GM12878 (cell line): ENCODE results near the gene ABCC1. TPM values are rescaled to one million over a fixed set of nuclear protein-coding genes. Genes with fewer than 3 reads are reported as not detected.

Source experiments
- ATAC-seq: fragments of 200-7000 bp; cut with Tn5 transposase; 3 replicates; pipeline ENCODE4 v1.9.1; 2020; ENCODE audit warnings: mild to moderate bottlenecking, moderate library complexity
- BruUV-seq: library from RNA; stranded (reverse); fragments of 400-500 nt; replicated peaks from 2 replicates; lab custom pipeline; 2021; lab: Mats Ljungman, UMichigan
- CTCF ChIA-PET: fragments of 300-600 bp; sonication (Branson Sonifier 250); formaldehyde crosslinking; extraction: SDS; loops from one replicate; lab custom pipeline; 2021; ENCODE audit warnings: inconsistent platforms; lab: Yijun Ruan, JAX
- POLR2A ChIA-PET: fragments of 350-600 bp; formaldehyde crosslinking; extraction: SDS; loops from one replicate; lab custom pipeline; 2021; ENCODE audit warnings: inconsistent platforms; lab: Charles Lee
- RAD21 ChIA-PET: fragments of 300-600 bp; sonication (Branson Sonifier 250); formaldehyde crosslinking; loops from one replicate; lab custom pipeline; 2023; ENCODE audit warnings: antibody characterized with exemption; ENCODE audit not compliant: unreplicated experiment; lab: Charles Lee
- SMC1A ChIA-PET: fragments of 300-600 bp; sonication (Branson Sonifier 250); formaldehyde crosslinking; loops from one replicate; lab custom pipeline; 2023; ENCODE audit not compliant: unreplicated experiment, uncharacterized antibody; lab: Charles Lee
- DNase-seq: peaks from one replicate; pipeline ENCODE4 v3.0.0-alpha.2; 2011; ENCODE audit warnings: low read depth, low spot score
- FAIRE-seq: peaks from 3 replicates; lab custom pipeline; 2011; peaks lifted over from hg19 to GRCh38; lab: Jason Lieb, UNC
- H2AFZ ChIP-seq: 2 replicates; pipeline ENCODE4 v1.6.0; 2011; ENCODE audit warnings: low read depth, low read length, control low read depth; ENCODE audit not compliant: control insufficient read depth
- H3K27ac ChIP-seq: 2 replicates; pipeline ENCODE4 v1.5.1; 2011; ENCODE audit warnings: control low read depth; ENCODE audit not compliant: control insufficient read depth, insufficient read depth
- H3K27me3 ChIP-seq, 2 experiments: replicated peaks in 1 of 2; 2 replicates each; pipeline versions ENCODE4 v1.6.0 to v1.6.1; 2011; ENCODE audit warnings: low read length in 1 of 2; ENCODE audit not compliant: control insufficient read depth in 2 of 2, insufficient read depth in 2 of 2
- H3K36me3 ChIP-seq, 2 experiments: 2 replicates each; pipeline ENCODE4 v1.5.1; 2011; ENCODE audit warnings: low read length in 1 of 2; ENCODE audit not compliant: control insufficient read depth in 2 of 2, insufficient read depth in 2 of 2
- H3K4me1 ChIP-seq: 2 replicates; pipeline ENCODE4 v1.6.1; 2011; ENCODE audit warnings: mild to moderate bottlenecking, low read length, moderate library complexity, mixed read lengths; ENCODE audit not compliant: control insufficient read depth, insufficient read depth
- H3K4me2 ChIP-seq: 2 replicates; pipeline ENCODE4 v1.6.0; 2011; ENCODE audit warnings: control low read depth; ENCODE audit not compliant: control insufficient read depth, insufficient read depth
- H3K4me3 ChIP-seq: fragments of 200-600 bp; sonication (generic); 2 replicates; pipeline ENCODE4 v1.5.1; 2016
- H3K79me2 ChIP-seq: 2 replicates; pipeline ENCODE4 v1.6.0; 2011; ENCODE audit warnings: low read length; ENCODE audit not compliant: control insufficient read depth, insufficient read depth
- H3K9ac ChIP-seq: 2 replicates; pipeline ENCODE4 v1.8.0; 2011; ENCODE audit warnings: low read length, control low read depth, mixed read lengths; ENCODE audit not compliant: control insufficient read depth, insufficient read depth
- H3K9me3 ChIP-seq: replicated peaks from 3 replicates; pipeline ENCODE4 v1.5.1; 2011; ENCODE audit warnings: mild to moderate bottlenecking, low read length; ENCODE audit not compliant: control insufficient read depth, insufficient read depth
- H4K20me1 ChIP-seq: 2 replicates; pipeline ENCODE4 v1.6.0; 2011; ENCODE audit not compliant: control insufficient read depth, insufficient read depth
- HDAC6 ChIP-seq: fragments of 200-600 bp; sonication (generic); IDR thresholded peaks from one replicate; pipeline ENCODE4 v1.8.0; 2017; ENCODE audit warnings: antibody characterized with exemption; ENCODE audit not compliant: unreplicated experiment
- TBL1XR1 ChIP-seq: IDR thresholded peaks from 2 replicates; pipeline ENCODE4 v1.6.1; 2012; ENCODE audit warnings: low read depth, low read length, improper control_type of control experiment
- WGBS: methylation state at CpG from one replicate; pipeline ENCODE4 v1.1.6; 2016; ENCODE audit warnings: low lambda C conversion rate; ENCODE audit not compliant: insufficient replicate concordance, insufficient coverage; ENCODE audit errors: missing lambda C conversion rate; 5-methylcytosine and 5-hydroxymethylcytosine counted together
- in situ Hi-C: fragments of 300-500 bp; cut with MboI; formaldehyde crosslinking; loops from 9 replicates; pipeline ENCODE4 v1.14.3; 2018; ENCODE audit warnings: mixed read lengths
- intact Hi-C: fragments of 100-400 bp; cut with micrococcal nuclease; formaldehyde crosslinking; loops from one replicate; pipeline ENCODE4 v1.14.2; 2022; ENCODE audit not compliant: unreplicated experiment
- polyA plus RNA-seq, 11 experiments: library from polyadenylated mRNA; depleted of rRNA in 4 of 11; unstranded in 6 of 11; stranded (reverse) in 5 of 11; fragments of >200 nt; fragmentation: Nextera tagmentation in 4 of 11; fragmentation: Illumina TruSeq in 1 of 11; extraction: Ambion mirVana in 4 of 11; extraction: Trizol in 1 of 11; gene quantifications; 1 replicate in 1 of 11; 2 replicates in 10 of 11; pipeline versions ENCODE4 v1.2.1 to v1.2.3, GENCODE V29; 2011 to 2016; ENCODE audit warnings: inconsistent platforms in 2 of 11, missing spikeins in 2 of 11, low read depth in 1 of 11
- total RNA-seq, 4 experiments: library from RNA; depleted of rRNA in 3 of 4; stranded (reverse); fragments of >200 nt in 3 of 4; fragmentation: Illumina TruSeq in 1 of 4; extraction: Trizol in 1 of 4; gene quantifications; 2 replicates each; pipeline versions ENCODE4 v1.2.1 to v1.2.3, GENCODE V29; 2013 to 2021
- TF ChIP-seq, protein P1 (sequence below): fragments of 450-650 bp; formaldehyde crosslinking; IDR thresholded peaks from 2 replicates; pipeline ENCODE4 v1.5.0; 2022; ENCODE audit warnings: mild to moderate bottlenecking, missing genetic modification characterization
- TF ChIP-seq, protein P2 (sequence below): IDR thresholded peaks from 2 replicates; pipeline ENCODE4 v1.6.1; 2012; ENCODE audit warnings: low read depth, low read length, improper control_type of control experiment

Gene ABCC1
- total and polyA plus RNA-seq, 10 of the 15 experiments (the other 5 are each of a cell fraction or from before 2014, with no cell fraction given) = 3.2 to 44.6 (median 14.5) TPM

DNA sequence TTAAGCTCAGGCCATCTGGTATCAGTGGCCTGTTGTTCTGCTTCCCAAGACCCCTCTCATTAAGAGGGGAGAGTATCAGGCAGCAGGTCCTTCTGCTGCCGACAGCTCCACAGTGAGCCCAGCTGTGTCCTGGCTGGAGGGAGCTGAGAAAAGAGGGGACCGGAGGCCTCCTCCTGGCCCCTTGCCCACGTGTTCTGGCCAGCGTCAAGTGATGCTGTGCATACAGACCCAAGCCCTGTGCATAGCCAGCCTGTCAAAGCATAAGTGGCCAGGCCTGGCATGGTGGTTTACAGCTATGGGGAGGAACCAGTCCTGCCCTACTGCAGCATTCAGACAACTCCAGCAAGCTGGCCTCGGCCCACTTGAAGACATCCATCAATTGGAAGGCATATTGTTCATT, 225.9 kb downstream of the ABCC1 start:
- no peak overlapping the region for H3K9ac ChIP-seq
- no peak for FAIRE-seq
- no peaks in the 10 kb centered on the region for H3K4me1 ChIP-seq
- in situ Hi-C loops = no loop called here
- CTCF ChIA-PET = interaction anchor here (0.7 kb wide), 1 partner anchor 11 kb away, joined by 4 read pairs; no protein-coding TSS in a partner anchor
- H3K36me3 ChIP-seq = no peaks in the 10 kb centered on the region
- H3K79me2 ChIP-seq = no peaks in the 10 kb centered on the region
- TF ChIP-seq HDAC6 (no peak), TBL1XR1 (no peak)
- TF ChIP-seq, protein P1, sequence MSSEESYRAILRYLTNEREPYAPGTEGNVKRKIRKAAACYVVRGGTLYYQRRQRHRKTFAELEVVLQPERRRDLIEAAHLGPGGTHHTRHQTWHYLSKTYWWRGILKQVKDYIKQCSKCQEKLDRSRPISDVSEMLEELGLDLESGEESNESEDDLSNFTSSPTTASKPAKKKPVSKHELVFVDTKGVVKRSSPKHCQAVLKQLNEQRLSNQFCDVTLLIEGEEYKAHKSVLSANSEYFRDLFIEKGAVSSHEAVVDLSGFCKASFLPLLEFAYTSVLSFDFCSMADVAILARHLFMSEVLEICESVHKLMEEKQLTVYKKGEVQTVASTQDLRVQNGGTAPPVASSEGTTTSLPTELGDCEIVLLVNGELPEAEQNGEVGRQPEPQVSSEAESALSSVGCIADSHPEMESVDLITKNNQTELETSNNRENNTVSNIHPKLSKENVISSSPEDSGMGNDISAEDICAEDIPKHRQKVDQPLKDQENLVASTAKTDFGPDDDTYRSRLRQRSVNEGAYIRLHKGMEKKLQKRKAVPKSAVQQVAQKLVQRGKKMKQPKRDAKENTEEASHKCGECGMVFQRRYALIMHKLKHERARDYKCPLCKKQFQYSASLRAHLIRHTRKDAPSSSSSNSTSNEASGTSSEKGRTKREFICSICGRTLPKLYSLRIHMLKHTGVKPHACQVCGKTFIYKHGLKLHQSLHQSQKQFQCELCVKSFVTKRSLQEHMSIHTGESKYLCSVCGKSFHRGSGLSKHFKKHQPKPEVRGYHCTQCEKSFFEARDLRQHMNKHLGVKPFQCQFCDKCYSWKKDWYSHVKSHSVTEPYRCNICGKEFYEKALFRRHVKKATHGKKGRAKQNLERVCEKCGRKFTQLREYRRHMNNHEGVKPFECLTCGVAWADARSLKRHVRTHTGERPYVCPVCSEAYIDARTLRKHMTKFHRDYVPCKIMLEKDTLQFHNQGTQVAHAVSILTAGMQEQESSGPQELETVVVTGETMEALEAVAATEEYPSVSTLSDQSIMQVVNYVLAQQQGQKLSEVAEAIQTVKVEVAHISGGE (CRISPR knock-in tag) = no peak
- TF ChIP-seq, protein P2, sequence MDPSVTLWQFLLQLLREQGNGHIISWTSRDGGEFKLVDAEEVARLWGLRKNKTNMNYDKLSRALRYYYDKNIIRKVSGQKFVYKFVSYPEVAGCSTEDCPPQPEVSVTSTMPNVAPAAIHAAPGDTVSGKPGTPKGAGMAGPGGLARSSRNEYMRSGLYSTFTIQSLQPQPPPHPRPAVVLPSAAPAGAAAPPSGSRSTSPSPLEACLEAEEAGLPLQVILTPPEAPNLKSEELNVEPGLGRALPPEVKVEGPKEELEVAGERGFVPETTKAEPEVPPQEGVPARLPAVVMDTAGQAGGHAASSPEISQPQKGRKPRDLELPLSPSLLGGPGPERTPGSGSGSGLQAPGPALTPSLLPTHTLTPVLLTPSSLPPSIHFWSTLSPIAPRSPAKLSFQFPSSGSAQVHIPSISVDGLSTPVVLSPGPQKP = no peak
- H3K4me3 ChIP-seq = no peak overlapping the region
- no peaks in the 10 kb centered on the region; the same call in 2 of the 3 replicates for H3K9me3 ChIP-seq
- 71% methylated on average over 5 of the region's 5 CpGs for WGBS
- H4K20me1 ChIP-seq = no peaks in the 10 kb centered on the region
- no peak for ATAC-seq
- no peak overlapping the region for H2AFZ ChIP-seq
- no peaks in the 10 kb centered on the region for H3K27me3 ChIP-seq
- SMC1A ChIA-PET = no interaction called here
- intact Hi-C loops = no loop called here
- DNase-seq = no peak
- RAD21 ChIA-PET = no interaction called here
- no peak overlapping the region for H3K4me2 ChIP-seq
- BruUV-seq = no TSS peak
- H3K27ac ChIP-seq = no peak overlapping the region
- POLR2A ChIA-PET = no interaction called here
